Ascending aorta (tissue), 2 donors: ENCODE results near the gene GUCY1B1. TPM values are rescaled to one million over a fixed set of nuclear protein-coding genes. Genes with fewer than 3 reads are reported as not detected.

Source experiments
- DNase-seq, 2 donors: peaks; one replicate each; pipeline ENCODE4 v3.0.0-alpha.2; 2019; ENCODE audit warnings: low spot score in 2 of 2
- H3K27ac ChIP-seq, 2 donors: fragments of 200-600 bp; sonication (generic); one replicate each; pipeline ENCODE4 v1.5.1; 2016 to 2017; ENCODE audit warnings: mild to moderate bottlenecking in 1 of 2
- H3K27me3 ChIP-seq: fragments of 200-600 bp; sonication (generic); one replicate; pipeline ENCODE4 v1.5.1; 2017
- H3K36me3 ChIP-seq, 2 donors: fragments of 200-600 bp; sonication (generic); one replicate each; pipeline ENCODE4 v1.5.1; 2016
- H3K4me1 ChIP-seq, 2 donors: fragments of 200-600 bp; sonication (generic); one replicate each; pipeline ENCODE4 v1.5.1; 2016 to 2017; ENCODE audit warnings: mild to moderate bottlenecking in 1 of 2
- H3K4me3 ChIP-seq, 2 donors: fragments of 200-600 bp; sonication (generic); one replicate each; pipeline ENCODE4 v1.5.1; 2016 to 2017; ENCODE audit warnings: mild to moderate bottlenecking in 1 of 2
- H3K9me3 ChIP-seq, 2 donors: fragments of 200-600 bp; sonication (generic); one replicate each; pipeline ENCODE4 v1.5.1; 2016
- intact Hi-C: fragments of 100-400 bp; cut with DNase I; formaldehyde crosslinking; loops from one replicate; pipeline ENCODE4 v1.15.1; 2023
- total RNA-seq: library from RNA; depleted of rRNA; stranded (reverse); fragments of >200 nt; gene quantifications from one replicate; pipeline ENCODE4 v1.1.0, GENCODE V29; 2016
- TF ChIP-seq, protein P1 (sequence below), 3 experiments: fragments of 200-600 bp in 2 of 3; fragments of 450-650 bp in 1 of 3; sonication (generic) in 2 of 3; IDR thresholded peaks; one replicate each; pipeline ENCODE4 v1.5.1; 2016 to 2019; ENCODE audit warnings: antibody characterized with exemption in 3 of 3, mild to moderate bottlenecking in 1 of 3, moderate library complexity in 1 of 3

Gene GUCY1B1
- total RNA-seq, 1 donor from 2014 or later: 34.9 TPM

- TF ChIP-seq, protein P1, sequence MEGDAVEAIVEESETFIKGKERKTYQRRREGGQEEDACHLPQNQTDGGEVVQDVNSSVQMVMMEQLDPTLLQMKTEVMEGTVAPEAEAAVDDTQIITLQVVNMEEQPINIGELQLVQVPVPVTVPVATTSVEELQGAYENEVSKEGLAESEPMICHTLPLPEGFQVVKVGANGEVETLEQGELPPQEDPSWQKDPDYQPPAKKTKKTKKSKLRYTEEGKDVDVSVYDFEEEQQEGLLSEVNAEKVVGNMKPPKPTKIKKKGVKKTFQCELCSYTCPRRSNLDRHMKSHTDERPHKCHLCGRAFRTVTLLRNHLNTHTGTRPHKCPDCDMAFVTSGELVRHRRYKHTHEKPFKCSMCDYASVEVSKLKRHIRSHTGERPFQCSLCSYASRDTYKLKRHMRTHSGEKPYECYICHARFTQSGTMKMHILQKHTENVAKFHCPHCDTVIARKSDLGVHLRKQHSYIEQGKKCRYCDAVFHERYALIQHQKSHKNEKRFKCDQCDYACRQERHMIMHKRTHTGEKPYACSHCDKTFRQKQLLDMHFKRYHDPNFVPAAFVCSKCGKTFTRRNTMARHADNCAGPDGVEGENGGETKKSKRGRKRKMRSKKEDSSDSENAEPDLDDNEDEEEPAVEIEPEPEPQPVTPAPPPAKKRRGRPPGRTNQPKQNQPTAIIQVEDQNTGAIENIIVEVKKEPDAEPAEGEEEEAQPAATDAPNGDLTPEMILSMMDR (IDR thresholded peaks at IDR 0.05): no peak
- Histone ChIP-seq H3K9me3 (no peaks in the 10 kb centered on the region), H3K27ac (no peak overlapping the region), H3K27me3 (no peaks in the 10 kb centered on the region), H3K4me1 (no peaks in the 10 kb centered on the region), H3K36me3 (no peaks in the 10 kb centered on the region), H3K4me3 (no peak overlapping the region)
- no peak for DNase-seq
- intact Hi-C loops: no loop called here
Observed at GRCh38 chr4:155828628-155829027, 69.8 kb downstream of the GUCY1B1 start.

DNA sequence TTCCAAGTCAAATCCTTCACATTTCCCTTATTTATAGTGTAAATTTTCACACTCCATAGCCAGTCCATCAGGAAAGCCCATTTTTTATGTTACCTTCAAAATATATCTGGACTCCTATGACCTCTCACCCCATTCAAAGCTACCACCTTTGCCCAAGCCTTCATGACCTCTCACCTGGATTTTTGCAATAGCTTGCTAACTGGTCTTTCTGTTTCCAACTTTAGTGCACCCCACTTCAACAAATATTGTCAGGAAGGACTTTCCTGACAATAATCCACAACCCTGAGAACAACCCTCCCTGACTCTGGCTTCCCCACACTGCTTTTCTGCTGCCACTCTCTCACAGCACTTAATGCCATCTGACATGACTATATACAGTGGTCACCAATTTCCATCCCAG is 73.8 kb downstream of the GUCY1B1 start:
- Histone ChIP-seq H3K27me3 (no peaks in the 10 kb centered on the region), H3K27ac (no peak overlapping the region), H3K4me1 (no peaks in the 10 kb centered on the region), H3K36me3 (no peaks in the 10 kb centered on the region), H3K4me3 (no peak overlapping the region), H3K9me3 (no peaks in the 10 kb centered on the region)
- intact Hi-C loops: no loop called here
- DNase-seq: no peak
- TF ChIP-seq, protein P1 (IDR thresholded peaks at IDR 0.05): no peak

- no peak overlapping the region for H3K4me3 ChIP-seq
- H3K9me3 ChIP-seq: no peaks in the 10 kb centered on the region
- H3K4me1 ChIP-seq: no peaks in the 10 kb centered on the region
Observed at GRCh38 chr4:155837203-155837796, 78.5 kb downstream of the GUCY1B1 start.

DNA sequence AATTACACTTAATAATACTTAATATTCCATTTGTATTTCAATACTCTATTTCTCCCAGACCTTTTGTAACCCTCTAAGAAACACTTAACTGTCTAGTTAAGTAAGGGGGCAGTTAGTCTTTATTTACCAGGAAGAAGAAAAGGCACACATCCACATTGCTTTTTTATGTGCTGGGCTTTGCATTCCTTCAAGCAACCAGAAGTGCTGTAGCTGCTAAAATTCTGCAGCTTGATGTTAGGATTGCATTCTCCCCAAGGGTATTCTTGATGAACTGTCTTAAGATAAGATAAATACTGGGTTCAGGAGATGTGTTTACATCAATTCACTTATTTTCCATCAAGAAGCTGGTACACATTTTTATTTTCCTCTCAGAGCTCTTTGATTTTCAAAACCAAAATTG is 83.3 kb downstream of the GUCY1B1 start:
- Histone ChIP-seq H3K4me3 (no peak overlapping the region), H3K4me1 (no peaks in the 10 kb centered on the region), H3K36me3 (no peaks in the 10 kb centered on the region), H3K9me3 (no peaks in the 10 kb centered on the region), H3K27me3 (no peaks in the 10 kb centered on the region), H3K27ac (no peak overlapping the region)
- no peak for DNase-seq
- intact Hi-C loops: no loop called here
- TF ChIP-seq, protein P1 (IDR thresholded peaks at IDR 0.05): no peak

More at GRCh38 chr4:155837203-155837796, 78.5 kb downstream of the GUCY1B1 start:
- intact Hi-C loops: no loop called here
- Histone ChIP-seq H3K36me3 (no peaks in the 10 kb centered on the region), H3K27me3 (no peaks in the 10 kb centered on the region), H3K27ac (no peak overlapping the region)
- no peak for DNase-seq
- TF ChIP-seq, protein P1 (IDR thresholded peaks at IDR 0.05): no peak

DNA sequence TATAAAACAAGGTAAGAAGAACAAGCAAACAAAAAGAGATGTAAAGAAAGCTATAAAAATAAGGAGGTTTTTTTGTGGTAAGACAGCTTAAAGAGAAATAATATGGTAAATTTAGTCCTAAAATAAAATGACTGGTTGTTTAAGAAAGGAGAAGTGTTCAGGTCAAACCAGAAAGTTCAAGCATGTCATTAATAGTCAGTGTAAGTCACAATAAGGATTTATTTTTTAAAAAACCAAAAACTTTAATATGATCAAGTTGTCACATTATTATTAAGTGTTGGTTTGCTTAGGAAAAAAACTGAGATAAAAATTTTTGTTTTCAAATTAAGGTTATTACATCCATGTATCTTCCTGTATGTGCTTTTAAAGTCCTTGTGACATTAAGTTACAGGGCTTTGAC is 88.1 kb downstream of the GUCY1B1 start:
- Histone ChIP-seq H3K4me1 (no peaks in the 10 kb centered on the region), H3K4me3 (no peak overlapping the region), H3K27me3 (no peaks in the 10 kb centered on the region), H3K9me3 (peaks cover 0 to 4% of the 10 kb centered on the region in 2 donors), H3K36me3 (no peaks in the 10 kb centered on the region), H3K27ac (no peak overlapping the region)
- no peak for DNase-seq
- intact Hi-C loops: no loop called here
- TF ChIP-seq, protein P1 (IDR thresholded peaks at IDR 0.05): no peak

GRCh38 chr4:155849042-155849441 is 90.2 kb downstream of the GUCY1B1 start:
- TF ChIP-seq, protein P1 (IDR thresholded peaks at IDR 0.05): no peak
- Histone ChIP-seq H3K4me1 (no peaks in the 10 kb centered on the region), H3K4me3 (no peak overlapping the region), H3K36me3 (no peaks in the 10 kb centered on the region), H3K9me3 (peaks cover 0 to 4% of the 10 kb centered on the region in 2 donors), H3K27ac (no peak overlapping the region), H3K27me3 (no peaks in the 10 kb centered on the region)
- intact Hi-C loops: no loop called here
- DNase-seq: no peak
